Tibial nerve (tissue), 4 donors: Measurements from ENCODE around the gene CAMTA1. TPM values are rescaled to one million over a fixed set of nuclear protein-coding genes. Genes with fewer than 3 reads are reported as not detected.

Experiments used
- DNase-seq, 2 donors: peaks; one replicate each; pipeline ENCODE4 v3.0.0-alpha.2; 2019; ENCODE audit warnings: low spot score in 2 of 2
- H3K27ac ChIP-seq, 4 donors: fragments of 200-600 bp; sonication (generic) in 3 of 4; one replicate each; pipeline ENCODE4 v1.5.1; 2017 to 2019; ENCODE audit warnings: mild to moderate bottlenecking in 1 of 4
- H3K27me3 ChIP-seq, 2 donors: fragments of 200-600 bp; sonication (generic) in 1 of 2; one replicate each; pipeline versions ENCODE4 v1.5.1 to v1.6.0; 2017 to 2019
- H3K36me3 ChIP-seq, 3 donors: fragments of 200-600 bp; sonication (generic); one replicate each; pipeline ENCODE4 v1.5.1; 2018 to 2019
- H3K4me1 ChIP-seq, 4 donors: fragments of 200-600 bp; sonication (generic) in 3 of 4; one replicate each; pipeline ENCODE4 v1.5.1; 2017 to 2019
- H3K4me3 ChIP-seq, 4 donors: fragments of 200-600 bp; sonication (generic) in 3 of 4; one replicate each; pipeline ENCODE4 v1.5.1; 2017 to 2019; ENCODE audit warnings: mild to moderate bottlenecking in 1 of 4, moderate library complexity in 1 of 4
- H3K9me3 ChIP-seq, 4 donors: fragments of 200-600 bp; sonication (generic) in 3 of 4; one replicate each; pipeline ENCODE4 v1.5.1; 2017 to 2019
- CTCF ChIP-seq, 5 experiments: fragments of 200-600 bp in 3 of 5; fragments of 450-650 bp in 2 of 5; sonication (generic) in 3 of 5; IDR thresholded peaks; one replicate each; pipeline ENCODE4 v1.5.1; 2016 to 2019; ENCODE audit warnings: antibody characterized with exemption in 5 of 5, mild to moderate bottlenecking in 3 of 5, moderate library complexity in 2 of 5
- EP300 ChIP-seq, 2 donors: sonication (generic); formaldehyde crosslinking; IDR thresholded peaks; one replicate each; pipeline ENCODE4 v1.6.1; 2017; ENCODE audit warnings: antibody characterized with exemption in 2 of 2, mild to moderate bottlenecking in 1 of 2
- POLR2A ChIP-seq, 2 donors: fragments of 450-650 bp; IDR thresholded peaks; one replicate each; pipeline ENCODE4 v1.6.1; 2017; ENCODE audit warnings: antibody characterized with exemption in 2 of 2, mild to moderate bottlenecking in 2 of 2, moderate library complexity in 2 of 2
- WGBS, 2 donors: methylation state at CpG; one replicate each; pipeline ENCODE4 v1.1.5; 2018; 5-methylcytosine and 5-hydroxymethylcytosine counted together
- total RNA-seq, 4 donors: library from RNA; depleted of rRNA; stranded (reverse); fragments of >200 nt; gene quantifications; one replicate each; pipeline ENCODE4 v1.1.0, GENCODE V29; 2016

The CAMTA1 gene
- total RNA-seq, 4 donors from 2014 or later, result 41.8 to 104 (median 87.2) TPM

- TF ChIP-seq CTCF (IDR thresholded peaks at IDR 0.05) (no peak), POLR2A (IDR thresholded peaks at IDR 0.05) (no peak)
- Histone ChIP-seq H3K27ac (peak overlapping the region in 3 of 4 donors; percentile 59 to 81 (median 63)), H3K4me1 (peaks cover 0 to 24% (median 5%) of the 10 kb centered on the region in 4 donors), H3K9me3 (peaks cover 0 to 17% (median 0%) of the 10 kb centered on the region in 4 donors), H3K36me3 (no peaks in the 10 kb centered on the region), H3K4me3 (no peak overlapping the region), H3K27me3 (no peaks in the 10 kb centered on the region)
- 29 to 44% methylated on average over 2 of the region's 2 CpGs for WGBS, 2 donors
- DNase-seq, result no peak
Observed at GRCh38 chr1:7299994-7300393, 514.7 kb downstream of the CAMTA1 start.

- Histone ChIP-seq H3K27ac (peak overlapping the region in 1 of 4 donors; percentile 13), H3K27me3 (no peaks in the 10 kb centered on the region), H3K9me3 (peaks cover 0 to 15% (median 0%) of the 10 kb centered on the region in 4 donors), H3K4me3 (no peak overlapping the region), H3K4me1 (peaks cover 0 to 24% (median 5%) of the 10 kb centered on the region in 4 donors), H3K36me3 (no peaks in the 10 kb centered on the region)
- DNase-seq, result no peak
- TF ChIP-seq POLR2A (IDR thresholded peaks at IDR 0.05), result no peak
- no peak for TF ChIP-seq EP300 (IDR thresholded peaks at IDR 0.05)
- no peak for TF ChIP-seq CTCF (IDR thresholded peaks at IDR 0.05)
- 65 to 75% methylated on average over 8 to 10 of the region's 10 CpGs for WGBS, 2 donors
Observed at GRCh38 chr1:7300893-7301663, 515.8 kb downstream of the CAMTA1 start.

- no peaks in the 10 kb centered on the region for H3K27me3 ChIP-seq
- 69 to 79% methylated on average over 7 of the region's 7 CpGs for WGBS, 2 donors
- DNase-seq, result no peak
- no peak overlapping the region for H3K4me3 ChIP-seq
- peaks cover 0 to 10% (median 0%) of the 10 kb centered on the region in 4 donors for H3K9me3 ChIP-seq
- H3K27ac ChIP-seq, result peak overlapping the region in 1 of 4 donors; percentile 13
- H3K36me3 ChIP-seq, result no peaks in the 10 kb centered on the region
- peaks cover 0 to 24% (median 5%) of the 10 kb centered on the region in 4 donors for H3K4me1 ChIP-seq
- TF ChIP-seq EP300 (IDR thresholded peaks at IDR 0.05) (no peak), POLR2A (IDR thresholded peaks at IDR 0.05) (no peak), CTCF (IDR thresholded peaks at IDR 0.05) (no peak)
Observed at GRCh38 chr1:7301664-7301981, 516.4 kb downstream of the CAMTA1 start.

- no peaks in the 10 kb centered on the region for H3K36me3 ChIP-seq
- H3K27ac ChIP-seq, result no peak overlapping the region
- no peak for TF ChIP-seq EP300 (IDR thresholded peaks at IDR 0.05)
- no peak for TF ChIP-seq CTCF (IDR thresholded peaks at IDR 0.05)
- no peak for TF ChIP-seq POLR2A (IDR thresholded peaks at IDR 0.05)
- peaks cover 0 to 10% (median 0%) of the 10 kb centered on the region in 4 donors for H3K9me3 ChIP-seq
- no peak for DNase-seq
- no peak overlapping the region for H3K4me3 ChIP-seq
- WGBS, 2 donors, result 61 to 66% methylated on average over 6 of the region's 6 CpGs
- H3K27me3 ChIP-seq, result no peaks in the 10 kb centered on the region
- peaks cover 0 to 24% (median 5%) of the 10 kb centered on the region in 4 donors for H3K4me1 ChIP-seq
Observed at GRCh38 chr1:7302126-7302525, 516.9 kb downstream of the CAMTA1 start.

- Histone ChIP-seq H3K9me3 (peaks cover 0 to 13% (median 2%) of the 10 kb centered on the region in 4 donors), H3K27ac (no peak overlapping the region), H3K36me3 (no peaks in the 10 kb centered on the region), H3K4me1 (peaks cover 0 to 24% (median 5%) of the 10 kb centered on the region in 4 donors), H3K4me3 (no peak overlapping the region), H3K27me3 (no peaks in the 10 kb centered on the region)
- TF ChIP-seq EP300 (IDR thresholded peaks at IDR 0.05), result no peak
- no peak for TF ChIP-seq POLR2A (IDR thresholded peaks at IDR 0.05)
- TF ChIP-seq CTCF (IDR thresholded peaks at IDR 0.05), result no peak
- WGBS, 2 donors, result 76 to 80% methylated on average over 5 of the region's 5 CpGs
- DNase-seq, result no peak
Observed at GRCh38 chr1:7302873-7303272, 517.6 kb downstream of the CAMTA1 start.
